Right renal cortex interstitium (tissue), 3 donors: ENCODE data around the gene DAAM2. TPM values are rescaled to one million over a fixed set of nuclear protein-coding genes. Genes with fewer than 3 reads are reported as not detected.

ENCODE experiments used
- DNase-seq, 3 donors: peaks; one replicate each; pipeline ENCODE4 v3.0.0-alpha.2; 2013; ENCODE audit warnings: low read depth in 3 of 3, low spot score in 2 of 3
- polyA plus RNA-seq, 3 donors: library from polyadenylated mRNA; unstranded; fragments of 120-200 nt; gene quantifications; one replicate each; pipeline ENCODE4 v1.2.1, GENCODE V29; 2013; ENCODE audit not compliant: insufficient read length in 3 of 3

The DAAM2 gene
- polyA plus RNA-seq, 3 donors, result 23.8 to 29.2 (median 24.9) TPM

GRCh38 chr6:39924283-39924682, 132.1 kb downstream of the DAAM2 start:
- DNase-seq, result no peak

DNA sequence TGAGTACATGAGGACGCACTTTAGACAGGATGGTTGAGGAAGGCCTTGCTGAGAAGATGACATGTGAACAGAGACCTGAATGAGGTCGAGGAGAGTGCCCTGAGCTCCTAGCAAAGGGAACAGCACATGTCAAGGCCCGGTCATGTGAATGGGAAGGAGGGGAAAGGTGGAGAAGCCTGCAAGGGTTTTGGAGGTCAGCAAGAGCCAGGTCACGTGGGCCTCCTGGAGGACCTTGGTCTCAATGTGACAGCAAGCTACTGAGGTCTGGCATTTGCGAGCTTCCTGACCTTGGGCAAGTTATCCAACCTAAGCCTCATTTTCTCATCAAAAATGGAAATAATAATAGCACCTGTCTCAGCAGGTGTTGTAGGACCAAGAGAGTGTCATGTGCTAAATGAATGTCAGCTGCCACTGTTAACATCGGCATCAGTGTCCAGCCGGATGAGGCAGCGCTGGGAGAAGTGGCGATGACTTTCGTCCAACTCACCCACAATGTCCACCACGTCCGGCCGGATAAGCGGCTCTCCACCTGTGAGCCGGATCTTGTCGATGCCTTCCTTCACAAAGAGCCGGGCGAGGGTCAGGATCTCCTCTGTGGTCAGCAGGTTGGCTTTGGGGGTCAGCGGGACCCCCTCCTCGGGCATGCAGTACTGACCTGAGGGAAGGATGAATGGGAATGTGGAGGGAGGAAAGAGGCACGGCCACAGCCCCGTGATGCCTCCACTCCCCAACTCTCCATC, 133.2 kb downstream of the DAAM2 start:
- DNase-seq, result no peak

GRCh38 chr6:39925931-39926290, 133.7 kb downstream of the DAAM2 start:
- no peak for DNase-seq

DNA sequence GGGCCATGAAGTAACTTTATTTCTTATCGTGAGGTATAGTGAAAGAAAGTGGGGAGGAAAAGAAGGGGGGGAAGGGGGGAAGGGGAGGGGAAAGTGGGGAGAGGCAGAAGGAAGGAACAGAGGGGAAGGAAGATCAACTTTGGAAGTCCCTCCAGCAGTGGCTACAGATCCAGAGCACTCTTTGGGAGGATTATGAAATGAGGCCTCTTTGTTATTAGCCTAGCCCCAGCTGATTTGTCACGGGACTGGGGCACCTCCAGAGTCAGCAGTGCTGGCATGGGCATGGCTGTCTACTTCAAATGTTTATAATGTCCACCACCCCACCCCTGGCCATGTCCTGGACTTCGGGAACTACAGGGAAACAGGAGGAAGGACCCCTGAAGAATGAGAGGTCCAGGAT, 134.5 kb downstream of the DAAM2 start:
- DNase-seq, result no peak

- no peak for DNase-seq
Observed at GRCh38 chr6:39927159-39927558, 135.0 kb downstream of the DAAM2 start.

- DNase-seq, result no peak
Observed at GRCh38 chr6:39929039-39929732, 137.0 kb downstream of the DAAM2 start.

DNA sequence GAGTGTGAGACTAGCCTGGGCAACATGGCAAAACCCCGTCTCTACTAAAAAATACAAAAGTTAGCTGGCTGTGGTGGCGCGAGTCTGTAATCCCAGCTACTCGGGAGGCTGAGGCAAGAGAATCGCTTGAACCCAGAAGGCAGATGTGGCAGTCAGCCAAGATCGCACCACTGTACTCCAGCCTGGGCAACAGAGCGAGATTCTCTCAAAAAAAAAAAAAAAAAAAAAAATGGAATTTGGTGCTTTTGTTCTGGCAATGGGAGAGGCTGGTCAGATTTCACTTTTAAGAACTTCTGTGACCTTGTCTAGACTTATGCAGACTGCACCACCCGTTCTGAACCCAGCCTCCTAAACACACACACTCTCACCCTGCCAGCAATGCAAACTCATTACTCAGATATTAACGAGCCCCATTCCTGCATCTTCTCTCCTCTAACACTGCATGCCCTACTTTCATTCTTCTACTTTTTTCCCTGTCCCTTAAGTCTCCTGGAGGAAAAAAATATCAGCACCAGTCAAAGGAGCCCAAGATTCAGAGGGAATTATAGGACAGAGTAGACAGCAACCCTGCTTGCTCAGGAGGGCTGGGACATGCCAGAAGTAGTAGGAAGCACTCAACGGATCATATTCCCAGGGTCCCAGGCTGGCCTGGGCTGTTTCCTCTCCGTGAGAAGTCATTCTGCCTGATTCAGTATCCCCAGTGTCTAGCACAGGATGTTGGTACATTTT, 137.7 kb downstream of the DAAM2 start:
- DNase-seq, result no peak

DNA sequence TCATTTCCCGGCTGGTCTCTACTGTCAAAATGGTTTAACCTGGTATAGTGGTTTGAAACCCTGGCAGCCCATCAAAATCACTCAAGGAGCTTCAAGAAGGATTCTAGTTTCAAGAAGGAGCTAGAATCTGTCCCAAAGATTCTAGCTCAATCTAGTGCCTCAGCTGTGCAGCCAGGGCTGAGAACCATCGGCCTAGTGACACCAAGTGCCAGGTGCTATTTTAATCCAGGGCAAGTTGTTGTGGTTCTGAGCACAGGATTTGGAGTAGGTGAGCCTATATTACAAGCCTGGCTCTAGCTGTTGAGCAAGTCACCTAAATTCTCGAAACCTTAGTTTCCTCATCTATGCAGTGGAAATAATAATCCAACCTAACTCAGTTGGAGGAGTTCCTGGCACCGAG, 138.4 kb downstream of the DAAM2 start:
- no peak for DNase-seq

DNA sequence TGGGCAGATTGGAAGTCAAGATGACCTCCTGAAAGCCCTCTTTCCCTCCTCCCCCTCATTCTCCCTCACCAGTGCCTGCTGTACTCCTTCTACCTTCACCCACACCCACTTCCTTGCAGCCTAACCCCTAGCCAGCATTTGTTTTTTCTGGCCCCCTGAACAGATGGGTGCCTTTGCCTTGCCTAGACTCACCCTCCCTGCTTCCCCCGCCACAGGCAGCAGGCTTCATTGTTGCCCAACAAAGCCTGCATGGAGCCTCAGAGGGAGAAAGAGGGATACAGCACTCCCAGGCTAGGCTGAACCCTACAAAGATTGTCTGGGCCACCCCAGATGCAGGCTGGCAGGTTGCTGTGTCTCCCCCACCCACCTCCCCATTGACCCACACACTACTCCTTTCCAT, 139.4 kb downstream of the DAAM2 start:
- DNase-seq, result no peak

- DNase-seq, result no peak
Observed at GRCh38 chr6:39932386-39932910, 140.3 kb downstream of the DAAM2 start.

GRCh38 chr6:39933669-39934130, 141.5 kb downstream of the DAAM2 start:
- DNase-seq, result no peak

- DNase-seq, result peak in 1 of 3 donors; percentile 36
Observed at GRCh38 chr6:39934131-39934757, 142.1 kb downstream of the DAAM2 start, which contains the start of gene MOCS1. MOCS1 (minus strand) TSS chr6:39934462; CDS start chr6:39934417, 45 bp downstream.

- no peak for DNase-seq
Observed at GRCh38 chr6:39935241-39935640, 143.1 kb downstream of the DAAM2 start.

DNA sequence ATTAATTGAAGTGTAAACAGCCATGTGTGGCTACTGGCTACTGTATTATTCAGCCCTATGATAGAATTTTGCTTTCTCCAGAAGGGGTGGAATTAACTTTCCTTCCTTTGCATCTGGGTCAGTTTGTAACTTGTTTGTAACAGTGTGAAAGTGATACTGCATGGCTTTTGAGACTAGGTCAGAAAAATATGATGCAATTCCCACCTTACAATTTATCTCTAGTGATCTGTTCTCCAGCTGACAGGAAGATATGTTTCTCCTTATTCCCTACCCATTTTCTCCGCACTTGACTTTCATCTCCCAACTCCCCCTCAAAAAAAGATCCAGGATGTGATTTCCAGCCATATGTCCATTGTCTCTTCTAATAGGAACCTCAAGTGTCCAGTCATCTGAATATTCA, 144.7 kb downstream of the DAAM2 start:
- no peak for DNase-seq

GRCh38 chr6:39937686-39938333, 145.6 kb downstream of the DAAM2 start:
- DNase-seq, result no peak

- no peak for DNase-seq
Observed at GRCh38 chr6:39938773-39939654, 146.8 kb downstream of the DAAM2 start.

- DNase-seq, result no peak
Observed at GRCh38 chr6:39941138-39941537, 149.0 kb downstream of the DAAM2 start.

DNA sequence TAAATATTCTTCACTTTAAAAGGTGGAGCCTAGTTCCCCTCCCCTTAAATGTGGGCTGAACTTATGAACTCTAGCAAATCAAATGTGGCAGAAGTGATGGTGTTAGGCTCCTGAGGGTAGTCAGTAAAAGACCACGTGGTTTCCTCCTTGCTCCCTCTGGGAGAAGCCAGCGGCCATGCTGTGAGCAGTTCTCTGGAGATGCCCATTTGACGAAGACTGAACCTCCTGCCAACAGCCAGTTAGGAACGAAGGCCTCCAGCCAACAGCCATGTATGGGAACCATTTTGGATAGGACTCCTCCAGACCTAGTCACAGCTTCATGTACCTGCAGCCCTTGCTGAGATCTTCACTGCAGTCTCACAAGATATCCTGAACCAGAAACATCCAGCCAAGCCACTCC, 149.6 kb downstream of the DAAM2 start:
- no peak for DNase-seq

GRCh38 chr6:39942903-39943580, 150.9 kb downstream of the DAAM2 start:
- no peak for DNase-seq
